ENCODE measurements around the gene PRELID1.

Gene PRELID1

DNA sequence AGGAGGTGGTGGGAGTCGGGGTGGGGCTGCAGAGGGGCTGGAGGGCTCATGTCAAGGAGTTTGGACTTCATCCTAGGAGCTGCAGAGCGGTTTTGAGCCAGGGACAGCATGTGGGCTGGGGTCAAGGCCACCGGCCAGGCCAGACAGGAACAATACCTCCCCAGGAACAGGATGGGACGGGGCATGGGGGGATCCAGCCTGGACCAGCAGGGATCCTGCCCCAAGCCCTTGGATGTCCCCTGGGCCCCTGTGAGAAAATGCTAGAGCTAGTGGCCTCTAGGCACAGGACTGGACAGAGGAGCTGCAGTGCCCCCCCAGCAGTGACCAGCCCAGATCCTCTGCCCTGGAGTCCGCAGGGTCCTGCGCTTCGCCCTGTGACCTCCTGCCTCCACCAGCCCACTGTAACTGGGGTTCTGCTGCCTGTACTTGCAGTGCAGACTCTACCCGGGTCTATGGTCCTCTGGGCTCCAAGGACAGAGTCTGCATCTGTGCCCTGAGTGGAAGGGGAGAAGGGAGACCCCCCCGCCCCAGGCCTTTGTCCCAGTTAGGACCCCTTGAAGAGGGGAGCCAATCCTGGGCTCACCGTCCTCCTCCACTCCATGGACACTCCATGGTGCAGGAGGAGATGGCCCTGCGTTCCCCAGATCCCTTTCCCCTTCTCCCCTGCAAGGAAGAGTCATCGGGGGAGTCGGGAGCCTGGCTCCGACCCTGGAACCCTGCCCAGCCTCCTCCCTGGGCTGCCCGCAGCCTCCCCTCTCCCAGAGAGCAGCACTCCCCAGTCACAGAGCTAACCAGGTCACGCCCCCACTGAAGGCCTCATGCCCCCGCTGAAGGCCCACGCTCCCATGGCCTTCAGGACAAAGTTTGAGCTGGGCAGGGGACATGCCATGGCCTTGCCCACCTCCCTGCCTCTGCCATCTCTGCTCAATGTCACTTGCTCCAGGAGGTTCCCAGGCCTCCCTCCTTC lies 11.1 kb downstream of the PRELID1 start:
- DNase-seq = no peak

DNA sequence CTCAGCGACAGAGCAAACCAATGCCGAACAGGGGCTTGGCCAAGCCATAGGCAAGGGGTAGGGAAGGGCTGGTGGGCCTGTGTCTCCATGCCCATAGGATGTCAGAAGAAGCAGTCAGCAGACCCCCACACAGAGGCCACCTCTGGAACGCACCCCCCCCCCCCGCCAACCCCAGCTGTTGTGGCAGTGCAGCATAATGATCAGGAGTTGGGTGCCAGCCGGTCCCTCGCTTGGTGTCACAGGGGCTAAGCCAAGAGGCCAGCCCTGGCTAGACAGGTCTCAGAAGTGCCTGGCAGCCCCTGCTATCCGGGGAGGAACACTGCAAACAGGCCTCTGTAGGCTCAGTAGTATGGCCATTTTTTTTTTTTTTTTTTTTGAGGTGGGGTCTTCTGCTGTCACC lies 11.8 kb downstream of the PRELID1 start:
- no peak for DNase-seq

DNA sequence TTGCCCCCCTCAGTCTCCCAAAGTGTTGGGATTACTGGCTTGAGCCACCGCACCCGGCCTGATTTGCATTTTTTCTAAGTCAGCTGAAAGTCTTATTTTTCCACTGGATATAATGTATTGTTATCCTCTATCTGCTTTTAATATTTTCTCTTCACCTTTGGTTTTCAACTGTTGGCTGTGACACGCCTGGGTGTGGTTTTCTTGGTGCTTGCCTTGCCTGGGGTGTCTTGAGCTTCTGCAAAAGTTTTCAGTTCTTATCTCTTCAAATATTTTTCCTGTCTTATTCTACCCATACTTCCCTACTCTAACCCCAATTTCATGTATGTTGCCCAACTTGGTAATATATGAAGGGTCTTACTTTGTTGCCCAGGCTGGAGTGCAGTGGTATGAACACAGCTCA lies 12.4 kb downstream of the PRELID1 start:
- DNase-seq = no peak

DNA sequence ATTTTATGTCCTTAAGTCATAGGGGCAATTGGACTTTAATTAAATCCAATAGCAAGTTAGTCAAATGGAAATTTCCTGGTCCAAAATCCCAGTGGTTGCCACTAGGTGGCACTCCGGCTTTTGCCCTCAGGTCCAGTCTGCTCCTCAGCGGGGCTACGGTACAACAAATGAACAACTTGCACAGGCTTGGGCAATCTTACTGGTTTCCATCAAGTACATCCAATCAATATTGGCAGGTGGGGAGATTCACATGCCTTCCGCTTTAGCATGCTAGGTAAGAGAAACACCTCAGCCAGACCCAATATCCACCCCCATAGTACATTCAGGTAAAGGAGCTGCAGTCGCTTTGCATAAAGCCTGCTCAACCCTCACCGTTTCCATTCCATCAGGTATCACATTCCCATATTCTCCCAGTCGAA lies 14.4 kb downstream of the PRELID1 start:
- peak; percentile 80 to 81 for DNase-seq

DNA sequence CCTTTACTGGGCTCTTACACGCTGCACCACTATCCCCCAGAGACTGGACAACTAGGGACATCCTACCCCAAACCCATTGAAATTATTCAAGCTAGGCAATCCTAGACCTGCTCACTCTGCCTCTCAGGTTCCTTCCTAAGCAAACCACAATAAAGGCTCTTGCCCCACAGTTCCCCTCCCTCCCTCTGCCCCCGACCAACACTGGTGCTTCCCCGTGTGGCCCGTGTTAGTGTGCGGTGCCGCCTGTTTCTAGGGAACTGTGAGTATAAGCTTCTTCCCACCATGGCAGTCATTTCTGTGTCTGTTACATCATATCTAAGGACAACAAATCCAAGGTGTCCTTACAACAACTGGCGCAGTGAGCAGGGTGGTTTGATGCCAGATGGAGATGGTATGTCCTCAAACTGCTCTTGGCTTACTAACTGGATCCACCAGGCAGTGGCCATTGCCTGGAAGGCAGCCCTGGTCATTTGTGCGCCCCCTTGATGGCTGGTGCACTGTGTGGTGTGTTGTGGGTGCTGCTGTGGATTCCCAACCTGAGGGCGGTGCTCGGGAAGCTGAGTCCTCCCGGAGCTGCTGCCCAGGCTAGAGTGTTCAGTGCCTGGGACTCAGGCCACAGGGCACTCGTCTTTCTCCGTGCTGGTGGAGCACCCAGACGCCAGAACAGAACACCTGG lies 16.5 kb downstream of the PRELID1 start:
- DNase-seq = peak; percentile 42 to 43

DNA sequence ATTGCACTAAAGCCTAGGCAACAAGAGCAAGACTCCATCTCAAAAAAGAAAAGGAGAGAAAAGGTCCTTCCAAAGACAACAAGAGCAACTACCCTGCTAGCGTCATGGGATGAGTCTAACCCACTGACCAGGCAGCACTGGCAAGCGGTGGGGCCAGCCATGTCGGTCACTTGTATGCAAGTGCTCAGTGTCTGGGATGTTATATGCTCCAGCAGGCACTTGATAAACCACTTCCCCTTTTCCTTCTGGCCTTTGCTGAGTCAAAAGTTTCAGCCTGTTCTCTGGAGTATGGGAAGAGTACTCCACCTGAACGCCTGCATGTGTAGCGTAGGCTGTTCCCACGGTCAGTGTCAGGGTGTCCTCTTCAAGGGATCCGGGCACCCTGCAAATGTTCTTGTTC lies 17.3 kb downstream of the PRELID1 start:
- DNase-seq = no peak

DNA sequence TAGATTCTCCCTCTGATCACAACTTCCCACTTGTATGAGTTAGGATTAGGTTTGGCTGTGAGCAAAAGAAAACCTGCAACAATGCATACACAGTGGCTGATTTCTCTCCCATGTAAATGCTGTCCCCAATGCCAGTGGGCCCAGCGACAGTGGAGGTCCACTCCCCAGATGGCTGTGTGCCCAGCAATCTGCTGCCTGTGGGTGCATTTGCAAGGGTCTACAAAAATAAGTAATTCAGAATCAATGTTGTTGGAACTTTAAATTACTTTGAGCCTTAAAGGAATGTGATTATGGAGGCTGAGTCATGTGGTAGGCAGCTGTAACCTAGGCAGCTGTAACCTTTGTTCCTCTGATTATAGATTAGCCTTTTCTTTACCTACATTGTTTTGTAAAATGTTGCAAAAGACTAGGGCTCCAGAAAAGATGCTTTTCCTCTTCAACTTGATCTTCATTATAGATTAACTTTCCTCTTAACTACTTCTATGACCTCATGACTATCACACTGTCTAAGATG lies 22.3 kb downstream of the PRELID1 start:
- no peak for DNase-seq

DNA sequence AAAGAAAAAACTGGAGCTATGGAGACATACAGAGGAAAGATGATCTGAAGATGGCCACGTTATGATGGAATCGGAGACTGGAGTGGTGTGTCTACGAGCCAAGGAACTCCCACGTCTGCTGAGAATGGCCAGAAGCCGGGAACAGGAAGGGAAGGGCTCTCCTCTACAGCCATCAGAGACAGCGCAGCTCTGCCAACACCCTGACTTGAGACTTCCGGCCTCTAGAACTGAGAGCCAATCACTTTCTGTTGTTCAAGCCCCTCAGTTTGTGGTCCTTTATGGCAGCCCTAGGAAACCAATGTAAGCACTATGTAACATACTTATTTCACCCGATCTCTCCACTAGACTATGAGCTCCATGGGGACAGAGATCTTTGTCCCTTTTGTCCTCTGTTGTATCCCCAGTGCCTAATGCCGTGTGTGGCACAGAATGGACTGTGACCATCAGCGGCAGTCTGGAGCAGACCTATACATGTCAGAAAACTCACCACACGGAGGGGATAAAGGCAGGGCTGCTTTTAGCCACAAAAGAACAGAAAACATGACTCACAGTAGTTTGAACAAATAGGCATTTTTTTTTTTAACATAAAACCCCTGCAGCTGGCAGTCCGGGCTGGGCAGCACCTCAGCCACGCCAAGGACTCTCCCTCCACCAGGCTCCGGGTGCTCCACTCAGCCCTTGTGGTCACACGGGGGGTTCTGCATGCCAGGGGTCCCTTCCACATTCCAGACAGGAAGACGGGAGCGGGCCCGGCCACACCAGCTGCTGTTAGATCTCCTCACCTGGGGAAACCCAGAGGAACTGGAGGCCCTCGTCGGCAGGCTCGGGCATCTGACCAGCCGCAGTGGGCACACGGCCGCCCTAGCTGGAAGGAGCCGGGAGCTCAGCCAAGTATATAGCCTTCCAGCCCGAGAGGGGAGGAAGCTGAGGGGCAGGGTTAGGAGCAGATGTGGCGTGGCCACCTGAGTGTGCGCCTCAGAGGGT lies 24.2 kb downstream of the PRELID1 start:
- DNase-seq = peak in 1 of 2 donors; percentile 34

DNA sequence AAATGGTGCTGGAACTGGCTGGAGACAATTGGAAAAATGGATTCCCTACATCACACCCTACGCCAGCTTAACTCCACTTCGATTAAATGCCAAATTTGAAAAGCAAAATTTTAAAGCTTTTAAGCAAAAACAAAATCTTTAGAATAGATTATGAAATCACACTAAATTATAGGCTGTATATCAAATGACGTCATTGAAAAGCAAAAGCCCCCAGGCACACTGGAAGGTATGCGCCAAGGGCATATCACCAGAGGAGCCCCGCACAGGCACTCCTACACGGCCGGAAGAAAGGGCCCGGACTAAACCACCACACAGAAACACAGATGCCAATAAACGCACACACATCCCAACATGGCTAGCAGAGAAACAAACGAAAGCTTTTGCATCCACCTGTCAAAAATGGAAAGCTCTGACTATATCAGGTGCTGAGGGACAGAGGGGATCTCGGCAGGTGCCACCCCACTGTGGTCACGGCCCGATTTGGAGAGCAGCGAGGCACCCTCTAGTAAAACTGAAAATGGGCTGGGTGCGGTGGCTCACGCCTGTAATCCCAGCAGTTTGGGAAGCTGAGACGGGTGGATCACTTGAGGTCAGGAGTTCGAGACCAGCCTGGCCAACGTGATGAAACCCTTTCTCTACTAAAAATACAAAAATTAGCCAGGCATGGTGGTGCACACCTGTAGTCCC lies 25.1 kb downstream of the PRELID1 start:
- no peak for DNase-seq

DNA sequence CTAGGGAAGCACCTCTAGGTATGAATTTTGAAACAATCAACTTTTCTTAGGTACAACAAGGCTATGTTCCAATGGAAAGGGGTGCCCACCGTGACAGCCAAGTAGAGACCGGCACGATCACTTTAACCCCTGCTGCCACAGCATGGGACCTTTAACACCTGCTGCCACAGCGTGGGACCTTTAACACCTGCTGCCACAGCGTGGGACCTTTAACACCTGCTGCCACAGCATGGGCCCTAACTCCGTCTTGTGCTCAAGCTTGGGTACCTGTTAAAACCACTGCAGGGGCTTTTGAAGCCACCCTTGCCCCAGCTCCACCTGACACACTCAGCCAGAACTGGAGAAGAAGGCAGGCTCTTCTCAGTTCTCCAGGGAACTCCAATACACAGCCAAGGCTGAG lies 26.3 kb downstream of the PRELID1 start:
- DNase-seq = no peak

DNA sequence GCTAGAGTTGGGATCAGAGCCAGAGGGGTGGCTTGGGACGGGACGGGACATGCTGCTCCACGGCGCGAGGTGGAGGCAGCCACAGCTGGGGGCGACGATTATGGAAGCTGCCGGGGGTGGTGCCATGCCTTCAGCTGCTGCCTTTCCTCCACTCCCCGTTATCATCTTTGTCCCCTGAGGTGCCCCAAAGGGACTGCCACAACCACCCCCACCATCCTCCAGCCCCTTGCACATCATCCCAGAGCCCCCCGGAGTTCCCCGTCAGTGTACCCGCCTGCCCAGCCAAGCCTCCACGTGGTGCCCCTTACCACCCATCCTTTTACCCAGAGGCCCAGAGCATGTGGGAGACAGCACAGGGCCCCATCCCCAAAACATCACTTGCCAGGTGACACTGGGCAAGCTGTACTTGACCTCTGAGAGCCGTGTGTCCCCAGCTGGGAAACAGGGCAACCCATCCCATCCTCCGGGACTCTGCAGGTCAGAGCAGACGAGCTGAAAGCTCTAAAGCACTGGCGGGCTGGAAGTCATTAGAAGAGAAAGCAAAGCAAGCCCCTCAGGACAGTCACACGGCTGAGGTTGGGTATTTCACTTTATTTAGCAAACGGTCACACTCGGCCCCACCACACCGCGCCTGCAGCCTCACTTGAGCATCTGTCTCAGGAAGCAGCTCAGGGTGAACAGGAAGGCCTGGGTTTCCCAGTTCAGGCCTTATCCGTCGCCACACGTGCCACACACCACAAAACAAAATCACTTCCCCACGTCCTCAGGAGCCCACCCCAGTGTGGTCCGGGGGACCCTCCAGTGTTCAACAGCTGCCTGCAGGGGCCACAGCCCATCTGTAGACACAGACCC lies 27.6 kb downstream of the PRELID1 start:
- DNase-seq = no peak

DNA sequence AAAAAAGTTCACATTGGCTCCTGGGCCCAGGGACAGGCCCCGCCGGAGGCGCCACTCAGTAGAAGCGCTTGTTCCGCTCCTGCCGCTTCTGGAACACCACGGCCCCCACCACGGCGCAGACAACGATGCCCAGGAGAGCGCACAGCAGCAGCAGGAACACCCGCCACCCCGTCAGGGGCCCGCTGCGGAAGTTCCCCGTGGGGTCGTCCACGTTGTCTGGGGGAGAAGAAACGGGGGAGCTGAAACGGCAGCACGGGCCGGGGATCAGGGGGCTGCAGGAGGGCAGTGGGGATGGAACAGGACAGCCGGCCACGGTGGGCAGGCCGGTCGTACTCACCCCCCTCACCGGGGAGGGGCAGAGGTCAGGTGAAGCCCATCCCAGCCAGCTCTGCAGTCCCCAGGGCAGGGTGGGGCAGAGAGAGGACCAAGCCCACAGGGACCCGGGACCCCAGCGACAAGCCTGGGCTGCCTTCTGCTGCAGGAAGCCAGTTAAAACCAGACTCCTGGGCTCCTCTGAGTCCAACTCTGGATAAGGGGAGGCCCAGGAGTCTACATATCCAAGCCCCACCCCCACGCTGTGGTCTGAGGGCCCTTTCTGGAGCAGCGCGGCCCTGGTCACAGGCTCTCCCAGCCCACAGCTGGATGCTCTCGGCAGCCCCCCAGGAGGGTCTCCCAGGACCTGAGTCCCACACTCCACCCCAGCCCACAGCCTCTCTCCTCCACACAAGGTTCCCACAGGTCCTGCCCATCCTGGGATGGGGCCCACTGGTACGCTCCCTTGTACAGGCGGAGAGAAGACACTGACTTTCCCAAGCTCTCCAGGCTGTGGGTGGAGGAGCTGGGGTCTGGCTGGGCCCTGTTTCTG lies 28.7 kb downstream of the PRELID1 start:
- no peak for DNase-seq

DNA sequence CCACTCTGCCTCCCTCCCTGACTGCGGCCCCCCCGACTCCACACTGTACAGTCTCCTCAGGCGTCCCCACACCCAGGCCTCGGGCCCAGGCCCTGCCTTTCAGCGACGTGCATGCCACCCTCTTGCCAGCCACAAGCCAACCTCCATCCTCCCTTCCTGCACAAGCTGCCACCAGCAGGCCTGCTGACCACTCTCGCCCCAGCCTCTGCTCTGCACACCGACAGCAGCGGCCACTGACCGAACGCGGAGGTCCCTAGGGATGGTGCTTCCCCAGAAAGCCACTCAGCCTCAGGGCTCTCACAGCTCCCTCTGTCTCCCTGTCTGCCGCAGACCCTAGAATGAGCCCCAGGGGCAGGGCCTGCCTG lies 29.3 kb downstream of the PRELID1 start:
- DNase-seq = no peak

DNA sequence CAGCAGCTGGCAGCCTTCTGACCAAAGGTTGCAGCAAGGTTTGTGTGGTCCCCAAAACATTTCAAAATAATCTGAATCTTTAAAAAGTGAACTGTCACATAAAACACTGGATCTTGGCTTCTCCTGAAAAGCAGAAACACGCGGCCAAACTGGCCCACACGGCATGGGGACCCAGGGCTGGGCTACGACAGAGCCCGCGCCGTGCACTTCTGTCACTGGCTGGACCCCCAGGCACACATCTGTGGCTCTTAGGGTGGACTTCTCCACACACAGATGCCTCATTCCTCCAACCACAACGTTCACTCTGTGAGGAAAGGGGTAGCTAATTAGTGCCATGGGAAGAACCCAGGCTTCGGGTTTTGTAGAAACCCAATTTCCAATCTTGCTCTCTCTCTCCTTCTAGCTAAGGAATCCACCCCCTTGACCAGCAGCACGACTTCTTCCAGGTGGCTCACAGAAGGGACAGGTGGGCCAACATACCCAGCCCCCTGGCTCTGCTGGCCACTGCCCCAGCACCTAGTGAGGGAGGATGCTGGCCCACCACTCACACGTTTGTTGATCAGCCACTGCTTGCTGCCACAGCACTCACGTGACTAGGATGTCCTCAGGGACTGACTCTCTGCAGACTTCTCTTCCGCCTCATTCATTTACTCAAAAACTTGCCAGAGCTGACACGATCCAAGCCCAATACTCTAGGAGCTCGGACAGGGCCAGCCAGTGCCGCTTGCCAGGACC lies 30.0 kb downstream of the PRELID1 start:
- no peak for DNase-seq

DNA sequence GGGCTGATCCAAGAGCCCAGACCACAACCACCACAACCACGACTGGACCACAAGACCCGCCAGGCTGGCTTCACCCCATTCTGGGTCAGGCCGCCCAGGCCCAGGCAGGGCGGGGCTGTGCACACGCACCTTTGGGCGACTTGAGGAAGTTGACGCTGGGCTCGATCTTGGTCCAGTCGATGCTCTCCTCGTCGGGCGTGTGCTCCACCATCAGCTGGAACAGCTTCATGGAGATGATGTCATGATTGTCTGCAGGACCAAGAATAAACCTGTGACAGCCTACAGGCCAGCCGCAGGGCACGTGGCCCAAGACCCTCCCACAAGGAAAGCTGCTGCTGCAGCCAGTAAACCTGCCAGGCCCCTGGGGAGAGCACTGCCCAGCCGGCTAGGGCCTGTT lies 30.6 kb downstream of the PRELID1 start:
- DNase-seq = no peak

DNA sequence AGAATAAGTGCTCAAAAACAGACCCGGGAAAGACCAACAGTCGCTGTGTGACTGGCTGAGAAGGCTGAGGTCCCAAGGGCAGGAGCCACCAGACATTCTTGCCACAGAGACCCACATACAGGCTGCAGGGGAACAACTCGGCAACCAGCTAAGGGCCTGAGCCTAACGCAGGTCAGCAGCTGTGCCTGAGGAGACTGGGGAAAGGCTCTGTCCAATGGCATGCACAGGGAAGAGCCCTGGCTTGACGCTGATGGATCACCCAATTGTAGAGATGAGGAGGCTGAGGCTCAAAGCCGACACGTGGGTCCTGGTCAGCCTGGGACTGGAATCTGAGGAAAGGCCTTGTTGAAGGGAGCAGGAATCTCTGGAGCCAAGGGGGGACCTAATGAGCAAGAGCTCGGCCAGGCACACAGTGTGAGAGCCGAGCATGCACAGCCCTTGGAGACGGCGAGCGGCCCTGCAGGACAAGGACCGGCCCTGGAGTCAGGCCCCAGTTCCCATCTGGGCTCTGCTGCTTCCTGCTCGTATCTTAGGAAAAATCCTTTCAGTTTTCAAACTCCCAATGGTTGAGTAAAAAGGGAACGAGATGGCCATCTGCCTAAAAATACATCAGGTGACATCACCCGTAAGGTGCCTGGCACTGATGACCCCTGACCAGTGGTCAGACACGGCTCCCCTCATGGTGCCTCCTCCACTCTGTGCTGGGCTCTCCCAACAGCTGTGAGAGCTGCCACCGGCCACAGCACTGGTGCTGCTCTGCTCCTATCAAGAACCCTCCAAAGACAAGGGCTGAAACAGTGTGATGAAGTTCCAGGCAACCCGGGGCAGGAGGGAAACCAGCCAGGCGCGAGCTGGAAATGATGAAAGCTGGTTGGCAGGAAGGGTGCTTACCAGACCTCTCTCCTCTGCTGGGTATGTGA lies 31.4 kb downstream of the PRELID1 start:
- no peak for DNase-seq

DNA sequence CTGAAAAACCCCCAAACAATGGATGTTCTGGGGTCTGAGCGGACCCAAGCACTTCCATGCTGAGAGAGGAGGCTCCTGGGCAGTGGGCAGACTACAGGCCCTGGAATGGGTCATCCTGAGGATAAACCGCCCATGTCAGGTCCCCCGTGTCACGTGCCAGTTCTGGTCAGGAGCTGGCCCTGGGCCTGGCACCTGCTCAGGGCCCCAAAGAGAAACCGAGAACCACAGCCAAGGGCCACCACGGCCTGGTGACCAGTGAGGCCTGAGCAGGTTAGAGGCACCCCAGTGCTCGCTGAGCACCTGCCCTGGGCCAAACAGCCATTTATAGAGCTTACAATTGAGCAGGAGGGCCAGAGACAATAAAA lies 32.1 kb downstream of the PRELID1 start:
- DNase-seq = no peak

DNA sequence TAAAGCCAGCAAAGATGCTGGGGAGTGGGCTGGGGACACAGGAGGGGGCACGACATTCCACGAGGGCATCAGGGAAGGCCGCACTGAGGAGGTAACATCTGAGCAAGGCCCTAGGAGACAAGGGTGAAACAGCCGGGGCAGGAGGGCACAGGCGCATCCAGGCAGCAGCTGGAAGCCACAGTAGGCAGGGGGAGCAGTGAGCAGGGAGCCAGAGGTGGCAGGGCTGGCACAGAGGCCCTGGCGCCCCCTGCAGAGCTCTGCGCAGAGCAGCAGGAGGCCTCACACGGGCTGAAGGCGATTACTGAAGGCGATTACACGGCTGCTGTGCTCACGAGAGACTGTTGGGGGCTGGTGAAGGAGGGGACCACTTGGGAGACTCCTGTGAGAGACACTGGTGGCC lies 32.5 kb downstream of the PRELID1 start:
- no peak for DNase-seq

All from CD4-positive, alpha-beta T cell treated with Interleukin-4 for 1 hour (primary cell).